HCT116 (cell line): ENCODE data around the gene SLC46A3. TPM values are rescaled to one million over a fixed set of nuclear protein-coding genes. Genes with fewer than 3 reads are reported as not detected.

Source experiments
- ATAC-seq: fragments of 200-7000 bp; cut with Tn5 transposase; 2 replicates; pipeline ENCODE4 v1.9.1; 2020; ENCODE audit warnings: mild to moderate bottlenecking, moderate library complexity
- BruUV-seq: library from RNA; stranded (reverse); fragments of 400-500 nt; replicated peaks from 2 replicates; lab custom pipeline; 2021; lab: Mats Ljungman, UMichigan
- CTCF ChIA-PET: fragments of 300-600 bp; sonication (Branson Sonifier 250); formaldehyde crosslinking; loops from one replicate; lab custom pipeline; 2021; ENCODE audit warnings: antibody characterized with exemption; lab: Charles Lee
- POLR2A ChIA-PET: fragments of 300-600, 350-600 bp; sonication (Branson Sonifier 250); formaldehyde crosslinking; loops from one replicate; lab custom pipeline; 2021; ENCODE audit warnings: antibody characterized with exemption; lab: Charles Lee
- RAD21 ChIA-PET, 2 experiments: fragments of 300-600 bp; sonication (Branson Sonifier 250); formaldehyde crosslinking; loops; one replicate each; lab custom pipeline; 2023; ENCODE audit warnings: low total read pairs in 2 of 2; ENCODE audit not compliant: uncharacterized antibody in 2 of 2, unreplicated experiment in 2 of 2, low non-redundant PET in 1 of 2; lab: Charles Lee
- DNase-seq: peaks from one replicate; pipeline ENCODE4 v3.0.0-alpha.2; 2010; ENCODE audit warnings: low read depth, low spot score
- H2AFZ ChIP-seq: fragments of 200-600 bp; shearing (Covaris generic), sonication (generic); 2 replicates; pipeline ENCODE4 v1.6.1; 2017; ENCODE audit warnings: low read depth, mixed run types, mixed read lengths, antibody characterized with exemption, low read length; ENCODE audit not compliant: poor library complexity, severe bottlenecking
- H3K27ac ChIP-seq: 2 replicates; pipeline ENCODE4 v1.5.1; 2012; ENCODE audit warnings: low read depth, low read length
- H3K27me3 ChIP-seq: fragments of 200-600 bp; sonication (generic); 2 replicates; pipeline ENCODE4 v1.6.1; 2016; ENCODE audit warnings: mixed run types, low read length, mixed read lengths; ENCODE audit not compliant: insufficient read depth
- H3K36me3 ChIP-seq, 2 experiments: fragments of 200-500 bp in 1 of 2; fragments of 200-600 bp in 1 of 2; sonication (Bioruptor generic) in 1 of 2; sonication (generic) in 1 of 2; 2 replicates each; pipeline versions ENCODE4 v1.5.1 to v1.6.1; 2014 to 2016; ENCODE audit warnings: low read length in 2 of 2, inconsistent platforms in 1 of 2, mixed read lengths in 1 of 2, mixed run types in 1 of 2; ENCODE audit not compliant: insufficient read depth in 2 of 2, control insufficient read depth in 1 of 2
- H3K4me1 ChIP-seq, 2 experiments: fragments of 200-600 bp in 1 of 2; sonication (generic) in 1 of 2; 2 replicates each; pipeline versions ENCODE4 v1.5.1 to v1.6.1; 2012 to 2017; ENCODE audit warnings: low read length in 2 of 2, inconsistent platforms in 1 of 2, mild to moderate bottlenecking in 1 of 2, mixed read lengths in 1 of 2, mixed run types in 1 of 2, moderate library complexity in 1 of 2; ENCODE audit not compliant: insufficient read depth in 2 of 2, control insufficient read depth in 1 of 2
- H3K4me2 ChIP-seq: fragments of 200-600 bp; sonication (generic); 2 replicates; pipeline ENCODE4 v1.6.1; 2017; ENCODE audit warnings: mixed run types, low read length, mixed read lengths
- H3K4me3 ChIP-seq, 2 experiments: fragments of 200-600 bp in 1 of 2; sonication (generic) in 1 of 2; replicated peaks in 1 of 2; 2 replicates each; pipeline ENCODE4 v1.5.1; 2011 to 2016; ENCODE audit warnings: low read length in 2 of 2, control low read depth in 1 of 2, low read depth in 1 of 2, mild to moderate bottlenecking in 1 of 2, mixed read lengths in 1 of 2, mixed run types in 1 of 2
- H3K79me2 ChIP-seq: fragments of 200-600 bp; sonication (generic); 2 replicates; pipeline ENCODE4 v1.6.1; 2017; ENCODE audit warnings: mild to moderate bottlenecking, mixed run types, low read length, moderate library complexity, mixed read lengths; ENCODE audit not compliant: insufficient read depth
- H3K9ac ChIP-seq: fragments of 200-600 bp; sonication (generic); 2 replicates; pipeline ENCODE4 v1.6.1; 2016; ENCODE audit warnings: low read length, mixed read lengths
- H3K9me2 ChIP-seq: fragments of 200-600 bp; sonication (generic), shearing (Covaris generic); 2 replicates; pipeline ENCODE4 v1.6.1; 2017; ENCODE audit warnings: mixed run types, mild to moderate bottlenecking, moderate library complexity; ENCODE audit not compliant: insufficient read depth
- H3K9me3 ChIP-seq, 2 experiments: fragments of 200-500 bp in 1 of 2; fragments of 200-600 bp in 1 of 2; sonication (Bioruptor generic) in 1 of 2; sonication (generic) in 1 of 2; 2 replicates each; pipeline ENCODE4 v1.6.1; 2014 to 2017; ENCODE audit warnings: low read length in 2 of 2, mixed read lengths in 2 of 2, inconsistent platforms in 1 of 2, low read depth in 1 of 2, mild to moderate bottlenecking in 1 of 2, mixed run types in 1 of 2, moderate library complexity in 1 of 2; ENCODE audit not compliant: control insufficient read depth in 1 of 2, insufficient read depth in 1 of 2
- H4K20me1 ChIP-seq: fragments of 200-600 bp; sonication (generic), shearing (Covaris generic); 2 replicates; pipeline ENCODE4 v1.6.1; 2017; ENCODE audit warnings: mixed run types, mild to moderate bottlenecking, moderate library complexity; ENCODE audit not compliant: insufficient read depth
- ATF3 ChIP-seq: IDR thresholded peaks from 2 replicates; pipeline ENCODE4 v1.6.1; 2012
- CBX3 ChIP-seq: IDR thresholded peaks from 2 replicates; pipeline ENCODE4 v1.6.1; 2012; ENCODE audit warnings: low read depth
- EGR1 ChIP-seq: IDR thresholded peaks from 2 replicates; pipeline ENCODE4 v1.6.1; 2012; ENCODE audit warnings: low read depth
- EZH2 ChIP-seq: fragments of 200-600 bp; sonication (generic); IDR thresholded peaks from 2 replicates; pipeline ENCODE4 v1.6.1; 2017; ENCODE audit warnings: antibody characterized with exemption, mixed run types
- JUND ChIP-seq: IDR thresholded peaks from 2 replicates; pipeline ENCODE4 v1.6.1; 2012
- POLR2A ChIP-seq: IDR thresholded peaks from 2 replicates; pipeline ENCODE4 v1.7.0; 2011; ENCODE audit warnings: borderline replicate concordance; ENCODE audit not compliant: insufficient read depth, insufficient read length; ENCODE audit errors: extremely low read depth
- POLR2AphosphoS5 ChIP-seq: IDR thresholded peaks from 2 replicates; pipeline ENCODE4 v1.6.1; 2011; ENCODE audit warnings: mild to moderate bottlenecking, low read depth, low read length, moderate library complexity
- SIN3A ChIP-seq: IDR thresholded peaks from 2 replicates; pipeline ENCODE4 v1.6.1; 2012; ENCODE audit warnings: low read depth
- ZBTB33 ChIP-seq: IDR thresholded peaks from 2 replicates; pipeline ENCODE4 v1.6.1; 2011; ENCODE audit warnings: mild to moderate bottlenecking, low read length, moderate library complexity; ENCODE audit not compliant: insufficient replicate concordance; ENCODE audit errors: extremely low read depth
- intact Hi-C: fragments of 100-400 bp; cut with micrococcal nuclease; formaldehyde crosslinking; loops from 2 replicates; pipeline ENCODE4 v1.10.0; 2022
- total RNA-seq: library from RNA; stranded (reverse); gene quantifications from one replicate; pipeline ENCODE4 v1.2.1, GENCODE V29; 2021; ENCODE audit not compliant: unreplicated experiment

SLC46A3 gene
- total RNA-seq, 1 experiment from 2014 or later: 0.93 TPM

- RAD21 ChIA-PET: no interaction called here
- no peak overlapping the region for H3K27ac ChIP-seq
- no peaks in the 10 kb centered on the region for H3K9me3 ChIP-seq
- TF ChIP-seq POLR2A (no peak), ATF3 (no peak), EZH2 (no peak), CBX3 (no peak), SIN3A (no peak), EGR1 (no peak), POLR2AphosphoS5 (no peak), JUND (no peak), ZBTB33 (no peak)
- BruUV-seq: no TSS peak
- H3K4me1 ChIP-seq: peaks cover 7 to 16% of the 10 kb centered on the region in 2 experiments
- POLR2A ChIA-PET: no interaction called here
- no peak for ATAC-seq
- no peaks in the 10 kb centered on the region for H3K79me2 ChIP-seq
- CTCF ChIA-PET: no interaction called here
- H3K36me3 ChIP-seq: no peaks in the 10 kb centered on the region
- no peaks in the 10 kb centered on the region for H3K9me2 ChIP-seq
- no peaks in the 10 kb centered on the region for H4K20me1 ChIP-seq
- intact Hi-C loops: no loop called here
- no peaks in the 10 kb centered on the region for H3K27me3 ChIP-seq
- no peak overlapping the region for H3K9ac ChIP-seq
- H2AFZ ChIP-seq: no peak overlapping the region
- no peak for DNase-seq
- no peak overlapping the region for H3K4me3 ChIP-seq
- H3K4me2 ChIP-seq: no peak overlapping the region
These were observed 13.2 kb downstream of the SLC46A3 start for GRCh38 chr13:28705461-28706083.
